DMS153 (cell line): ENCODE data around the gene KCTD11.

Experiments
- DNase-seq: peaks from one replicate; lab custom pipeline; 2025; lab: John Stamatoyannopoulos, UW

KCTD11 gene

GRCh38 chr17:7351665-7352502 lies at the start of gene KCTD11:
KCTD11 (plus strand) TSS chr17:7352162.
- no peak for DNase-seq

GRCh38 chr17:7304179-7304578 lies 47.8 kb upstream of the KCTD11 start:
- no peak for DNase-seq

- peak; percentile 95 for DNase-seq
Measured at GRCh38 chr17:7306911-7307685, 44.9 kb upstream of the KCTD11 start, which contains the start of gene EIF5A. EIF5A (plus strand) TSS chr17:7307628; CDS start chr17:7309636, 2,008 bp downstream.

- no peak for DNase-seq
Measured at GRCh38 chr17:7307686-7308624, 44.0 kb upstream of the KCTD11 start.

- DNase-seq: peak; percentile 10
Measured at GRCh38 chr17:7308625-7309433, 43.1 kb upstream of the KCTD11 start.

- no peak for DNase-seq
Measured at GRCh38 chr17:7309628-7310027, 42.3 kb upstream of the KCTD11 start.

- DNase-seq: no peak
Measured at GRCh38 chr17:7311110-7311705, 40.8 kb upstream of the KCTD11 start.

GRCh38 chr17:7312432-7313087 lies 39.4 kb upstream of the KCTD11 start:
- no peak for DNase-seq

- no peak for DNase-seq
Measured at GRCh38 chr17:7313088-7313889, 38.7 kb upstream of the KCTD11 start.

- no peak for DNase-seq
Measured at GRCh38 chr17:7313890-7314718, 37.9 kb upstream of the KCTD11 start.

- DNase-seq: peak; percentile 35
Measured at GRCh38 chr17:7314719-7315569, 37.0 kb upstream of the KCTD11 start, which contains the start of gene GPS2. GPS2 (minus strand) TSS chr17:7315360; CDS start chr17:7315052, 308 bp downstream.

- DNase-seq: no peak
Measured at GRCh38 chr17:7315570-7316235, 36.3 kb upstream of the KCTD11 start.

- no peak for DNase-seq
Measured at GRCh38 chr17:7317161-7317803, 34.7 kb upstream of the KCTD11 start.

GRCh38 chr17:7318121-7318860 lies 33.7 kb upstream of the KCTD11 start:
- no peak for DNase-seq

GRCh38 chr17:7321466-7321865 lies 30.5 kb upstream of the KCTD11 start:
- no peak for DNase-seq
